HUES48 (cell line): Measurements from ENCODE around the gene BTF3L4.
"Not testable (repeated sequence)": the region's sequence is repeated elsewhere in the genome, so short reads cannot be mapped to it uniquely, and the experiment has no call there.

Experiments
- H3K27ac ChIP-seq: one replicate; pipeline ENCODE4 v1.7.0; 2013; ENCODE audit warnings: low read depth, low read length, inconsistent platforms
- H3K27me3 ChIP-seq: 2 replicates; pipeline ENCODE4 v1.6.1; 2013; ENCODE audit warnings: mild to moderate bottlenecking, low read length; ENCODE audit not compliant: control insufficient read depth, insufficient read depth
- H3K36me3 ChIP-seq: 2 replicates; pipeline ENCODE4 v1.6.1; 2013; ENCODE audit warnings: low read length; ENCODE audit not compliant: control insufficient read depth, insufficient read depth
- H3K4me1 ChIP-seq: 2 replicates; pipeline ENCODE4 v1.6.1; 2013; ENCODE audit warnings: mild to moderate bottlenecking, low read length; ENCODE audit not compliant: control insufficient read depth, insufficient read depth
- H3K4me3 ChIP-seq: 2 replicates; pipeline ENCODE4 v1.5.1; 2013; ENCODE audit warnings: mild to moderate bottlenecking, low read depth, low read length
- H3K9ac ChIP-seq: 2 replicates; pipeline ENCODE4 v1.6.1; 2013; ENCODE audit warnings: mild to moderate bottlenecking, low read depth, low read length, moderate library complexity
- H3K9me3 ChIP-seq: 2 replicates; pipeline ENCODE4 v1.6.1; 2013; ENCODE audit warnings: low read length; ENCODE audit not compliant: control insufficient read depth, insufficient read depth

BTF3L4 gene

GRCh38 chr1:52094300-52094699 is 38.2 kb downstream of the BTF3L4 start:
- not testable (repeated sequence) for H3K27me3 ChIP-seq, H3K4me1 ChIP-seq, H3K27ac ChIP-seq, H3K9ac ChIP-seq, H3K9me3 ChIP-seq, H3K4me3 ChIP-seq
- peaks cover 21% of the 10 kb centered on the region for H3K36me3 ChIP-seq

GRCh38 chr1:52096216-52096615 is 40.1 kb downstream of the BTF3L4 start:
- Histone ChIP-seq H3K27ac (no peak overlapping the region), H3K9me3 (no peaks in the 10 kb centered on the region), H3K4me3 (no peak overlapping the region), H3K9ac (no peak overlapping the region), H3K4me1 (no peaks in the 10 kb centered on the region), H3K27me3 (no peaks in the 10 kb centered on the region), H3K36me3 (peaks cover 4% of the 10 kb centered on the region)

- Histone ChIP-seq H3K9ac (no peak overlapping the region), H3K4me3 (no peak overlapping the region), H3K27me3 (no peaks in the 10 kb centered on the region), H3K9me3 (no peaks in the 10 kb centered on the region), H3K27ac (no peak overlapping the region), H3K4me1 (no peaks in the 10 kb centered on the region), H3K36me3 (no peaks in the 10 kb centered on the region)
These were observed 42.2 kb downstream of the BTF3L4 start for GRCh38 chr1:52098139-52098871.

- no peak overlapping the region for H3K4me3 ChIP-seq
- no peaks in the 10 kb centered on the region for H3K36me3 ChIP-seq
- no peak overlapping the region for H3K27ac ChIP-seq
- no peaks in the 10 kb centered on the region for H3K4me1 ChIP-seq
- H3K9me3 ChIP-seq: no peaks in the 10 kb centered on the region
- no peak overlapping the region for H3K9ac ChIP-seq
- no peaks in the 10 kb centered on the region for H3K27me3 ChIP-seq
These were observed 46.4 kb downstream of the BTF3L4 start for GRCh38 chr1:52102336-52103013.

GRCh38 chr1:52111492-52111891 is 55.4 kb downstream of the BTF3L4 start:
- no peaks in the 10 kb centered on the region for H3K9me3 ChIP-seq

GRCh38 chr1:52112489-52112888 is 56.4 kb downstream of the BTF3L4 start:
- no peak overlapping the region for H3K4me3 ChIP-seq
- no peak overlapping the region for H3K27ac ChIP-seq
- no peak overlapping the region for H3K9ac ChIP-seq
- H3K4me1 ChIP-seq: no peaks in the 10 kb centered on the region
- no peaks in the 10 kb centered on the region for H3K36me3 ChIP-seq
- no peaks in the 10 kb centered on the region for H3K9me3 ChIP-seq
- H3K27me3 ChIP-seq: no peaks in the 10 kb centered on the region

More at GRCh38 chr1:52111492-52111891, 55.4 kb downstream of the BTF3L4 start:
- Histone ChIP-seq H3K27me3 (no peaks in the 10 kb centered on the region), H3K9ac (no peak overlapping the region), H3K27ac (no peak overlapping the region), H3K4me3 (no peak overlapping the region), H3K36me3 (no peaks in the 10 kb centered on the region), H3K4me1 (no peaks in the 10 kb centered on the region)

- Histone ChIP-seq H3K4me3 (no peak overlapping the region), H3K9me3 (no peaks in the 10 kb centered on the region), H3K27me3 (no peaks in the 10 kb centered on the region), H3K27ac (no peak overlapping the region), H3K9ac (no peak overlapping the region), H3K4me1 (peaks cover 15% of the 10 kb centered on the region), H3K36me3 (no peaks in the 10 kb centered on the region)
These were observed 63.4 kb downstream of the BTF3L4 start for GRCh38 chr1:52119301-52120079.

GRCh38 chr1:52122384-52122783 is 66.3 kb downstream of the BTF3L4 start:
- no peaks in the 10 kb centered on the region for H3K36me3 ChIP-seq

GRCh38 chr1:52123622-52124021 is 67.5 kb downstream of the BTF3L4 start:
- Histone ChIP-seq H3K9me3 (no peaks in the 10 kb centered on the region), H3K4me3 (no peak overlapping the region), H3K9ac (no peak overlapping the region), H3K36me3 (no peaks in the 10 kb centered on the region), H3K27me3 (no peaks in the 10 kb centered on the region), H3K4me1 (peaks cover 15% of the 10 kb centered on the region), H3K27ac (no peak overlapping the region)

More at GRCh38 chr1:52122384-52122783, 66.3 kb downstream of the BTF3L4 start:
- Histone ChIP-seq H3K9me3 (no peaks in the 10 kb centered on the region), H3K27ac (no peak overlapping the region), H3K27me3 (no peaks in the 10 kb centered on the region), H3K4me1 (peaks cover 15% of the 10 kb centered on the region), H3K9ac (no peak overlapping the region), H3K4me3 (no peak overlapping the region)

- H3K9me3 ChIP-seq: no peaks in the 10 kb centered on the region
- no peaks in the 10 kb centered on the region for H3K4me1 ChIP-seq
- no peaks in the 10 kb centered on the region for H3K36me3 ChIP-seq
These were observed 69.8 kb downstream of the BTF3L4 start for GRCh38 chr1:52125736-52126359.

More at GRCh38 chr1:52125736-52126359, 69.8 kb downstream of the BTF3L4 start:
- no peaks in the 10 kb centered on the region for H3K27me3 ChIP-seq
- H3K27ac ChIP-seq: no peak overlapping the region
- H3K4me3 ChIP-seq: no peak overlapping the region
- H3K9ac ChIP-seq: no peak overlapping the region
